WERI-Rb-1 (cell line): ENCODE results near the gene HLA-DPA1.

ENCODE experiments used
- DNase-seq: peaks from one replicate; pipeline ENCODE4 v3.0.0-alpha.2; 2020
- H3K27ac ChIP-seq: fragments of 250-450 bp; sonication (Bioruptor Pico); 2 replicates; pipeline ENCODE4 v1.5.1; 2020; ENCODE audit warnings: mild to moderate bottlenecking, moderate library complexity
- H3K27me3 ChIP-seq: fragments of 250-450 bp; sonication (Bioruptor Pico); 2 replicates; pipeline ENCODE4 v1.5.1; 2021; ENCODE audit warnings: mild to moderate bottlenecking, low read depth, moderate library complexity; ENCODE audit not compliant: insufficient read depth, severe bottlenecking
- H3K36me3 ChIP-seq: fragments of 250-450 bp; sonication (Bioruptor Pico); 2 replicates; pipeline ENCODE4 v1.5.1; 2020; ENCODE audit warnings: mild to moderate bottlenecking, moderate library complexity
- H3K4me3 ChIP-seq: 2 replicates; pipeline ENCODE4 v1.5.1; 2011; ENCODE audit warnings: low read depth, mild to moderate bottlenecking, control low read depth, low read length
- H3K9me3 ChIP-seq: fragments of 250-450 bp; sonication (Bioruptor Pico); 2 replicates; pipeline ENCODE4 v1.5.1; 2021; ENCODE audit warnings: mild to moderate bottlenecking, moderate library complexity; ENCODE audit not compliant: severe bottlenecking
- CTCF ChIP-seq: IDR thresholded peaks from 2 replicates; pipeline ENCODE4 v1.5.1; 2011; ENCODE audit warnings: low read depth, mild to moderate bottlenecking, control low read depth, inconsistent platforms, low read length

HLA-DPA1 gene

GRCh38 chr6:33088931-33089620, 15.6 kb upstream of the HLA-DPA1 start:
- TF ChIP-seq CTCF: no peak
- H3K4me3 ChIP-seq: no peak overlapping the region
- H3K27ac ChIP-seq: no peak overlapping the region
- no peaks in the 10 kb centered on the region for H3K27me3 ChIP-seq
- H3K36me3 ChIP-seq: peaks cover 19% of the 10 kb centered on the region
- DNase-seq: no peak
- no peaks in the 10 kb centered on the region for H3K9me3 ChIP-seq

GRCh38 chr6:33088258-33088930, 14.9 kb upstream of the HLA-DPA1 start:
- Histone ChIP-seq H3K27ac (no peak overlapping the region), H3K9me3 (no peaks in the 10 kb centered on the region), H3K4me3 (no peak overlapping the region), H3K27me3 (no peaks in the 10 kb centered on the region), H3K36me3 (peaks cover 19% of the 10 kb centered on the region)
- DNase-seq: no peak
- no peak for TF ChIP-seq CTCF

- Histone ChIP-seq H3K27me3 (no peaks in the 10 kb centered on the region), H3K36me3 (peaks cover 21% of the 10 kb centered on the region), H3K27ac (no peak overlapping the region), H3K4me3 (no peak overlapping the region), H3K9me3 (no peaks in the 10 kb centered on the region)
- DNase-seq: no peak
- TF ChIP-seq CTCF: no peak
Observed at GRCh38 chr6:33085627-33086026, 12.2 kb upstream of the HLA-DPA1 start.

- TF ChIP-seq CTCF: peak; percentile 85
- no peaks in the 10 kb centered on the region for H3K9me3 ChIP-seq
- peak; percentile 38 for DNase-seq
- H3K4me3 ChIP-seq: no peak overlapping the region
- H3K27me3 ChIP-seq: no peaks in the 10 kb centered on the region
- no peak overlapping the region for H3K27ac ChIP-seq
- peaks cover 13% of the 10 kb centered on the region for H3K36me3 ChIP-seq
Observed at GRCh38 chr6:33082702-33083101, 9.3 kb upstream of the HLA-DPA1 start.

- no peak for DNase-seq
- Histone ChIP-seq H3K9me3 (no peaks in the 10 kb centered on the region), H3K36me3 (peaks cover 10% of the 10 kb centered on the region), H3K4me3 (peak overlapping the region; percentile 78), H3K27ac (peak overlapping the region; percentile 90), H3K27me3 (no peaks in the 10 kb centered on the region)
- TF ChIP-seq CTCF: no peak
Observed at GRCh38 chr6:33081098-33081824, 7.8 kb upstream of the HLA-DPA1 start.
